ENCODE measurements around the gene FAM20B.
A peak's percentile ranks its signal among the peaks of the same experiment; 100 is the strongest.

The FAM20B gene

GRCh38 chr1:179090522-179090921, 64.8 kb downstream of the FAM20B start:
- H3K36me3 Mint-ChIP-seq = peaks cover 60% of the 10 kb centered on the region
- H3K4me1 Mint-ChIP-seq = peaks cover 50% of the 10 kb centered on the region
- ATAC-seq = no peak

DNA sequence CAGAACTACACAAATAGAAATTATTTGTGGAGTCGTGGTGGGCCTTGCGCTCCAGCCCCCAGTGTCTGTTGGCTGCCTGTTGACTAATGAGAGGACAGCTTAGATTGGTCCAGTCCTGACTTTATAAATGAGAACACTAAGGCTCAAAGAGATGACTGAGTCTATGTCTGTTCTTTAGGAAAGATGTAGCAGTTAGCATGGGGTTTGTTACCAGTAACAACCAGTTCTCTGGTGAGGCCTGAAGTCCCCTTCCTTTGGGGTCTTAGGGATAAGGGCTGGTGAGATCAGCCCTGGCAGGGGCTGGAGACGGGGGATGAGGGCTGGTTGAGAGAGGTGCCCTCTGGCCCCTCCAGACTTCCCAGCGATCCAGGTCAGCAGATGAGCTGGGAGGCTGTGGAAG, 65.2 kb downstream of the FAM20B start:
- no peak for ATAC-seq
- no peaks in the 10 kb centered on the region for H3K27me3 Mint-ChIP-seq
- H3K36me3 Mint-ChIP-seq = peaks cover 60% of the 10 kb centered on the region
- peak overlapping the region; percentile 86 for H3K27ac Mint-ChIP-seq
- no peaks in the 10 kb centered on the region for H3K9me3 Mint-ChIP-seq
- peaks cover 47% of the 10 kb centered on the region for H3K4me1 Mint-ChIP-seq
- H3K4me3 Mint-ChIP-seq = no peak overlapping the region

More at GRCh38 chr1:179090522-179090921, 64.8 kb downstream of the FAM20B start:
- Mint-ChIP-seq H3K27ac (peak overlapping the region; percentile 86), H3K9me3 (no peaks in the 10 kb centered on the region), H3K27me3 (no peaks in the 10 kb centered on the region), H3K4me3 (no peak overlapping the region)

- Mint-ChIP-seq H3K9me3 (no peaks in the 10 kb centered on the region), H3K36me3 (peaks cover 67% of the 10 kb centered on the region), H3K4me1 (peaks cover 44% of the 10 kb centered on the region), H3K27ac (peak overlapping the region; percentile 86), H3K4me3 (no peak overlapping the region), H3K27me3 (no peaks in the 10 kb centered on the region)
- no peak for ATAC-seq
Observed at GRCh38 chr1:179091691-179092165, 66.0 kb downstream of the FAM20B start.

DNA sequence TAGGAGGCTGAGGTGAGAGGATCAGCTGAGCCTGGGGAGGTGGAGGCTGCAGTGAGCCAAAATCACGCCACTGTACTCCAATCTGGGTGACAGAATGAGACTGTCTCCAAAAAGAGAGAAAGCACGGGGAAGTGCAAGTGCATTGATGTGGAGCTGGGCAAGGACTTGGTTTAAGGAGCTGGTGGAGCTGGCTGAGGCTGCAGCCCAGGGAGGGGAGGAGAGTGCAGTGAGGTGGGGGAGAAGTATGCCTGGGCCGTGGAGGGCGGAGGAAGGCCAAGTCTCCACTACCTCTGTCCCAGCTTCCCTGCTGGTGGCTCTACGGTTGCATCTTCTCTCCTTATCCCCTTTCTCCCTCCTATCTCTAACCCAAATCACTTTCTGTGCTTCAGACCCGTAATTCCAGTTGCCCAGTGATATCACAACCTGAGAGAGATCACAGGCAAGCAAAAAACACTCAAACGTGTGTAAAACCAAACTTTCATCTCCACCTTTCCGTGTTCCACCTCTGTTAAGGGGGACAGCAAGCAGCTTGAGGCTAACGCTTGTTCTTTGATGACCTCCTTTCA, 67.3 kb downstream of the FAM20B start:
- Mint-ChIP-seq H3K4me1 (peaks cover 32% of the 10 kb centered on the region), H3K9me3 (no peaks in the 10 kb centered on the region), H3K4me3 (no peak overlapping the region), H3K27ac (no peak overlapping the region), H3K36me3 (peaks cover 76% of the 10 kb centered on the region), H3K27me3 (no peaks in the 10 kb centered on the region)
- no peak for ATAC-seq

- no peak for ATAC-seq
- H3K9me3 Mint-ChIP-seq = no peaks in the 10 kb centered on the region
- H3K4me1 Mint-ChIP-seq = peaks cover 15% of the 10 kb centered on the region
- no peak overlapping the region for H3K4me3 Mint-ChIP-seq
- H3K27me3 Mint-ChIP-seq = no peaks in the 10 kb centered on the region
- no peak overlapping the region for H3K27ac Mint-ChIP-seq
- peaks cover 76% of the 10 kb centered on the region for H3K36me3 Mint-ChIP-seq
Observed at GRCh38 chr1:179094818-179095217, 69.1 kb downstream of the FAM20B start.

DNA sequence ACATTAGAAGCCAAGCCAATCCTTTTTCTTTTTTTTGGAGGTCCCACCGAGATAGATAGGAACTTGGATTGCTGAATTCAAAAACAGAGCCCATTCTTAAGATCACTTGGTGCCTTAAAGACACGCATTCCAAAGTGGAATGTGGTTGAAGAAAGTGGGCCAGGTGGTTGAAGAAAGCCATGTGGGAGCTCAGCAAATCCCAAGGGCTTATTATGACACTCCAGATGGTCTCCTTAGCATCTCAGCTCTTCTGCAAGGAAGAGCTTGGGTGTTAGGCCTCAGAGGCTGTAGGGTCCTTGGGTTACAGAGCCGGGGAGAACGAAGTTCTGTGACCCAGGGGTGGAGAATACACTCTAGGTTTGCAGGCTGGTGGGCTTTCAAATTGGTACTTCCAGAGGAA, 69.7 kb downstream of the FAM20B start:
- no peak overlapping the region for H3K27ac Mint-ChIP-seq
- no peaks in the 10 kb centered on the region for H3K27me3 Mint-ChIP-seq
- H3K4me3 Mint-ChIP-seq = no peak overlapping the region
- no peak for ATAC-seq
- no peaks in the 10 kb centered on the region for H3K9me3 Mint-ChIP-seq
- H3K36me3 Mint-ChIP-seq = peaks cover 72% of the 10 kb centered on the region
- H3K4me1 Mint-ChIP-seq = peaks cover 12% of the 10 kb centered on the region

- Mint-ChIP-seq H3K27ac (no peak overlapping the region), H3K36me3 (peaks cover 67% of the 10 kb centered on the region), H3K4me3 (no peak overlapping the region), H3K27me3 (no peaks in the 10 kb centered on the region), H3K4me1 (peaks cover 6% of the 10 kb centered on the region), H3K9me3 (no peaks in the 10 kb centered on the region)
- ATAC-seq = no peak
Observed at GRCh38 chr1:179095924-179096323, 70.2 kb downstream of the FAM20B start.

GRCh38 chr1:179099891-179100290, 74.2 kb downstream of the FAM20B start:
- Mint-ChIP-seq H3K27me3 (no peaks in the 10 kb centered on the region), H3K27ac (no peak overlapping the region), H3K4me3 (no peak overlapping the region), H3K36me3 (peaks cover 37% of the 10 kb centered on the region), H3K9me3 (no peaks in the 10 kb centered on the region), H3K4me1 (no peaks in the 10 kb centered on the region)
- no peak for ATAC-seq

DNA sequence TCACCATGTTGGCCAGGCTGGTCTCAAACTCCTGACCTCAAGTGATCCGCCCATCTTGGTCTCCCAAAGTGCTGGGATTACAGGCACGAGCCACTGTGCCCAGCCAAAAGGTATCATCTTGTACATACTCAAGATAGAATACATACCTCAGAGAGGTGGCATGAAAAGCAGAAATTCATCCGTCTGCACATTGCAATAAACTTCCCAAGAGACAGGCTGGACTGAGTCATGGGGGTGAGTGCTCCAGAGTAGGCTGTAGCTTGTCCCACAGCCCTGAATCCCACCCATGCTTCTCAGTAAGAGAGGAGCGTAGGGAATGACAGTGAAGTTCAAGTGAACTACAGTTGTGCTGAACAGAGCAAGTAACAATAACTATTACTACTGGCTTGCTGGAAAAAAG, 75.9 kb downstream of the FAM20B start:
- H3K27ac Mint-ChIP-seq = no peak overlapping the region
- no peaks in the 10 kb centered on the region for H3K27me3 Mint-ChIP-seq
- H3K4me1 Mint-ChIP-seq = no peaks in the 10 kb centered on the region
- ATAC-seq = no peak
- peaks cover 22% of the 10 kb centered on the region for H3K36me3 Mint-ChIP-seq
- no peaks in the 10 kb centered on the region for H3K9me3 Mint-ChIP-seq
- no peak overlapping the region for H3K4me3 Mint-ChIP-seq

GRCh38 chr1:179103999-179104398, 78.3 kb downstream of the FAM20B start:
- Mint-ChIP-seq H3K27me3 (no peaks in the 10 kb centered on the region), H3K36me3 (peaks cover 18% of the 10 kb centered on the region), H3K4me3 (no peak overlapping the region), H3K27ac (no peak overlapping the region), H3K4me1 (no peaks in the 10 kb centered on the region), H3K9me3 (no peaks in the 10 kb centered on the region)
- no peak for ATAC-seq

DNA sequence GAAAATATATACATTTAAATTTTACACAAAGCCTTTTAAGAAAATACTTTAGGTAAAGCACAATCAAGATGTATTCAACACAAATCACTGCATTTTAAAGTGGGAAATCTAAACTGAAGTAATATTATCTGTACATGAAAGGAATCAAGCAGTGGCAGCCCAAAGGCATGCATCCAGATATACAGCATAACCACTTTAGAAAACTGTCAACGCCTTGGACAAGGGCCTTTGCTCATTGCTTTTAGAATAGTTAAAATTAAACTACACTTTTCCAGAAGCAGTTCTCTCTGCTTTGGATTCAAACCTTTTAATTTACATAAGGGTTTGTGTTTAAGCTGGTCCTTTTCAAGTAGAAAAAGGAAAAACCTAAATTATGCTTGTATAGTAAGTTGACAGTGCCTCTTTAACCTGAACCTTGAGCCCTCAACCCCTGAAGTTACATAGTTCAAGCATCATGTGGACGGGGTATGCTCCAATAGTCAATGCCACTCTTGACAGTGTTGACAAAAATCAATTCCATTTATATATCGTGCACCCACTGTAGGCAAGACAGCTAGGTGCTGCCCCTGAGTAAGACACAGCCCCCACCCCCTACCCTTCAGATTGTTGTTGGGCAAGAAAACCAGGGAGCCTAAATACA, 79.0 kb downstream of the FAM20B start:
- H3K36me3 Mint-ChIP-seq = peaks cover 24% of the 10 kb centered on the region
- H3K4me3 Mint-ChIP-seq = no peak overlapping the region
- H3K27me3 Mint-ChIP-seq = no peaks in the 10 kb centered on the region
- no peak overlapping the region for H3K27ac Mint-ChIP-seq
- H3K4me1 Mint-ChIP-seq = no peaks in the 10 kb centered on the region
- H3K9me3 Mint-ChIP-seq = no peaks in the 10 kb centered on the region
- ATAC-seq = no peak

DNA sequence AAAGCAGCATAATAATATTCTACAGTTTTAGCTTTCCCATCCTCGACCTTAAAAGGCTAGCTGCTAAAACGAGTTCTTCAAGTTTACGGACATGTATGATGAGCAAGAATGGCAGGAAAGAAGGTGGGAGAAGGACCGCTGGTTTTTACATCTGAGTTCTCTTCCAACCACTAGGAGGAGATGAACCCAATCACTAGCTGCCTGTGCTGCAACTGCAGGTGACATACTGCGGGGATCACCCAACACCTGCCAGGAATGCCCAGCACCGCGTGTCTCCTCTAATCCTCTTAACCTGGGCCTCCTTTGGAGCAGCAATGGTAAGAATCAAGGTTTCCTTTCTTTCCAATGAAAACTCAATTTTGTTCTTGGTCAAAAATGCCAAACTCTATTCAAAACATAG, 79.7 kb downstream of the FAM20B start:
- no peaks in the 10 kb centered on the region for H3K27me3 Mint-ChIP-seq
- peaks cover 30% of the 10 kb centered on the region for H3K36me3 Mint-ChIP-seq
- no peaks in the 10 kb centered on the region for H3K9me3 Mint-ChIP-seq
- ATAC-seq = peak; percentile 45
- no peaks in the 10 kb centered on the region for H3K4me1 Mint-ChIP-seq
- no peak overlapping the region for H3K27ac Mint-ChIP-seq
- H3K4me3 Mint-ChIP-seq = no peak overlapping the region

- no peaks in the 10 kb centered on the region for H3K9me3 Mint-ChIP-seq
- H3K4me3 Mint-ChIP-seq = no peak overlapping the region
- no peaks in the 10 kb centered on the region for H3K4me1 Mint-ChIP-seq
- H3K27me3 Mint-ChIP-seq = no peaks in the 10 kb centered on the region
- no peak overlapping the region for H3K27ac Mint-ChIP-seq
- peaks cover 34% of the 10 kb centered on the region for H3K36me3 Mint-ChIP-seq
- no peak for ATAC-seq
Observed at GRCh38 chr1:179107706-179108629, 82.3 kb downstream of the FAM20B start.

GRCh38 chr1:179108644-179109043, 83.0 kb downstream of the FAM20B start:
- H3K27ac Mint-ChIP-seq = no peak overlapping the region
- no peaks in the 10 kb centered on the region for H3K27me3 Mint-ChIP-seq
- no peaks in the 10 kb centered on the region for H3K4me1 Mint-ChIP-seq
- ATAC-seq = no peak
- H3K36me3 Mint-ChIP-seq = peaks cover 34% of the 10 kb centered on the region
- H3K4me3 Mint-ChIP-seq = no peak overlapping the region
- no peaks in the 10 kb centered on the region for H3K9me3 Mint-ChIP-seq

DNA sequence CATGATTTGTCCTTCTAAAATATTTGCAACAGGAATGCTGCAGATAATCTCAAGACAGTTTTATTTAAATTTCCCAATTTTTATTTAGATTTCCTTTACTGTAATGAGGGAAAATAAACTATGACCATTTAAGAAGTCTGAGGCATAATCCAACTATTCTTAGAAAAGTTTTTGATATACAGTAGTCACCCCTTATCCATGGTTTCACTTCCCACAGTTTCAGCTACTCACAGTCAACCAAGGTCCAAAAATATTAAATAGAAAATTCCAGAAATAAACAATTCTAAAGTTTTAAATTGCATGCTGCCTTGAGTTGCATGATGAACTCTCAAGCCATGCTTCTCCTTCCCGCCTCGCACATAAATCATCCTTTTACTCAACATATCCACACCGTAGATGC, 89.5 kb downstream of the FAM20B start:
- no peak for ATAC-seq
- no peak overlapping the region for H3K4me3 Mint-ChIP-seq

More for the DNA sequence above, 89.5 kb downstream of the FAM20B start:
- Mint-ChIP-seq H3K4me1 (no peaks in the 10 kb centered on the region), H3K36me3 (peaks cover 41% of the 10 kb centered on the region), H3K9me3 (no peaks in the 10 kb centered on the region), H3K27me3 (no peaks in the 10 kb centered on the region), H3K27ac (no peak overlapping the region)
